GM18951 (cell line): ENCODE measurements around the gene LRIT2.

Experiments used
- POLR2A ChIP-seq: IDR thresholded peaks from 4 replicates; pipeline ENCODE4 v1.6.1; 2011; ENCODE audit warnings: mild to moderate bottlenecking; ENCODE audit not compliant: insufficient read length, insufficient read depth; ENCODE audit errors: extremely low read depth
- in situ Hi-C: fragments of 300-500 bp; cut with MboI; formaldehyde crosslinking; loops from one replicate; pipeline ENCODE4 v1.12.0; 2022; ENCODE audit warnings: low sequenced_read_pairs, mixed read lengths, inconsistent platforms; ENCODE audit not compliant: unreplicated experiment

Gene LRIT2

GRCh38 chr10:84235096-84235495 is 9.8 kb upstream of the LRIT2 start:
- in situ Hi-C loops = no loop called here
- no peak for TF ChIP-seq POLR2A

GRCh38 chr10:84234479-84234878 is 9.1 kb upstream of the LRIT2 start:
- in situ Hi-C loops = no loop called here
- no peak for TF ChIP-seq POLR2A

GRCh38 chr10:84233940-84234339 is 8.6 kb upstream of the LRIT2 start:
- in situ Hi-C loops = no loop called here
- no peak for TF ChIP-seq POLR2A

- no peak for TF ChIP-seq POLR2A
Observed at GRCh38 chr10:84232376-84232775, 7.0 kb upstream of the LRIT2 start.

GRCh38 chr10:84230359-84230758 is 5.0 kb upstream of the LRIT2 start:
- no peak for TF ChIP-seq POLR2A
- in situ Hi-C loops = no loop called here

More at GRCh38 chr10:84232376-84232775, 7.0 kb upstream of the LRIT2 start:
- in situ Hi-C loops = no loop called here

GRCh38 chr10:84227810-84228209 is 2.5 kb upstream of the LRIT2 start:
- in situ Hi-C loops = no loop called here
- TF ChIP-seq POLR2A = no peak

GRCh38 chr10:84226616-84227015 is 1.3 kb upstream of the LRIT2 start:
- TF ChIP-seq POLR2A = no peak
- in situ Hi-C loops = no loop called here

GRCh38 chr10:84224411-84225028 is 824 bp downstream of the LRIT2 start:
- in situ Hi-C loops = no loop called here
- TF ChIP-seq POLR2A = no peak

GRCh38 chr10:84221916-84222315 is 3.4 kb downstream of the LRIT2 start:
- no peak for TF ChIP-seq POLR2A
- in situ Hi-C loops = no loop called here

GRCh38 chr10:84217746-84218145 is 7.6 kb downstream of the LRIT2 start:
- in situ Hi-C loops = no loop called here

GRCh38 chr10:84216834-84217233 is 8.5 kb downstream of the LRIT2 start:
- no peak for TF ChIP-seq POLR2A
- in situ Hi-C loops = no loop called here

More at GRCh38 chr10:84217746-84218145, 7.6 kb downstream of the LRIT2 start:
- TF ChIP-seq POLR2A = no peak

GRCh38 chr10:84214612-84215235 is 10.6 kb downstream of the LRIT2 start:
- in situ Hi-C loops = loop anchor here (5.0 kb wide), 1 partner anchor 67 kb away; no protein-coding TSS in a partner anchor
- no peak for TF ChIP-seq POLR2A

GRCh38 chr10:84214046-84214572 is 11.2 kb downstream of the LRIT2 start:
- in situ Hi-C loops = loop anchor here (5.0 kb wide), 1 partner anchor 67 kb away; no protein-coding TSS in a partner anchor
- TF ChIP-seq POLR2A = no peak

- in situ Hi-C loops = loop anchor here (5.0 kb wide), 1 partner anchor 66 kb away; no protein-coding TSS in a partner anchor
- TF ChIP-seq POLR2A = no peak
Observed at GRCh38 chr10:84213076-84213475, 12.3 kb downstream of the LRIT2 start.

GRCh38 chr10:84212014-84212413 is 13.3 kb downstream of the LRIT2 start:
- in situ Hi-C loops = loop anchor here (5.0 kb wide), 1 partner anchor 65 kb away; no protein-coding TSS in a partner anchor

More at GRCh38 chr10:84212014-84212413, 13.3 kb downstream of the LRIT2 start:
- no peak for TF ChIP-seq POLR2A
